Hair follicle dermal papilla cell (primary cell): ENCODE results near the gene ACLY. TPM values are rescaled to one million over a fixed set of nuclear protein-coding genes. Genes with fewer than 3 reads are reported as not detected.

Source experiments
- small RNA-seq: library from RNA; depleted of rRNA; stranded (forward); fragments of <200 nt; gene quantifications from one replicate; pipeline ENCODE3, GENCODE V24; 2012
- total RNA-seq: library from RNA; depleted of rRNA; stranded (reverse); fragments of >200 nt; gene quantifications from 2 replicates; pipeline ENCODE4 v1.2.3, GENCODE V29; 2012

Gene ACLY
- total RNA-seq, result 341 and 379 TPM in 2 replicates

GRCh38 chr17:41918314-41919164, at the start of gene ACLY:
TSS of gene ACLY (minus strand) at chr17:41918951. CDS start at chr17:41913873, 5,078 bp downstream.

GRCh38 chr17:41966463-41967140, 47.9 kb upstream of the ACLY start, which contains the start of gene CNP:
TSS of gene CNP (plus strand) at chr17:41966795. CDS start at chr17:41966885, 90 bp downstream.

GRCh38 chr17:41930009-41930832, 11.5 kb upstream of the ACLY start, which contains the start of gene ODAD4:
TSS of gene ODAD4 (plus strand) at chr17:41930617. CDS start at chr17:41930724, 107 bp downstream.

GRCh38 chr17:41864836-41865595, 53.7 kb downstream of the ACLY start, which contains the start of gene KLHL11:
TSS of gene KLHL11 (minus strand) at chr17:41865423. CDS start at chr17:41865370, 53 bp downstream.

GRCh38 chr17:41837761-41838538, 80.8 kb downstream of the ACLY start, which contains the start of gene KLHL10:
TSS of gene KLHL10 (plus strand) at chr17:41837825. CDS start at chr17:41837933, 108 bp downstream.

GRCh38 chr17:41835800-41836549, 82.8 kb downstream of the ACLY start, which contains the start of gene NT5C3B:
TSS of gene NT5C3B (minus strand) at chr17:41836232. CDS start at chr17:41836193, 39 bp downstream.

Small RNAs within 50 kb of the gene (small RNA-seq; reads per million reads assigned to genes)
- gene AC125257.2, result not detected

Other genes starting within 250 kb of the ACLY start
- gene EIF1, start 230.1 kb downstream of the ACLY start, total RNA-seq, result 87.1 and 101 TPM in 2 replicates
- not detected in 2 replicates for gene GAST, start 206.6 kb downstream of the ACLY start, total RNA-seq
- gene HAP1, start 184.3 kb downstream of the ACLY start, total RNA-seq, result under 0.01 TPM in 1 of 2 replicates, not detected in the other
- 8.5 and 10.4 TPM in 2 replicates for gene JUP, start 132.2 kb downstream of the ACLY start, total RNA-seq
- 53.8 and 72.7 TPM in 2 replicates for gene P3H4, start 107.0 kb downstream of the ACLY start, total RNA-seq
- 336 and 351 TPM in 2 replicates for gene FKBP10, start 105.9 kb downstream of the ACLY start, total RNA-seq
- gene NT5C3B, start 82.7 kb downstream of the ACLY start, total RNA-seq, result 74.8 and 97.8 TPM in 2 replicates
- 0.12 and 1.3 TPM in 2 replicates for gene KLHL10, start 81.1 kb downstream of the ACLY start, total RNA-seq
- 27.1 and 33.9 TPM in 2 replicates for gene KLHL11, start 53.5 kb downstream of the ACLY start, total RNA-seq
- 0.97 and 1.3 TPM in 2 replicates for gene ODAD4, start 11.7 kb upstream of the ACLY start, total RNA-seq
- 93.0 and 95.2 TPM in 2 replicates for gene CNP, start 47.8 kb upstream of the ACLY start, total RNA-seq
- 63.1 and 64.8 TPM in 2 replicates for gene DNAJC7, start 98.5 kb upstream of the ACLY start, total RNA-seq
- gene NKIRAS2, start 101.1 kb upstream of the ACLY start, total RNA-seq, result 46.8 and 50.3 TPM in 2 replicates
- gene C17orf113, start 131.7 kb upstream of the ACLY start, total RNA-seq, result 0.49 TPM in 2 replicates
- gene ZNF385C, start 179.5 kb upstream of the ACLY start, total RNA-seq, result not detected in 2 replicates
- gene DHX58, start 193.8 kb upstream of the ACLY start, total RNA-seq, result 19.6 and 19.8 TPM in 2 replicates
- gene KAT2A, start 202.4 kb upstream of the ACLY start, total RNA-seq, result 8.5 and 9.2 TPM in 2 replicates
- gene HSPB9, start 203.9 kb upstream of the ACLY start, total RNA-seq, result not detected in 2 replicates
- gene RAB5C, start 236.0 kb upstream of the ACLY start, total RNA-seq, result 94.3 and 113 TPM in 2 replicates